A673 (cell line): ENCODE results near the gene RBSN. TPM values are rescaled to one million over a fixed set of nuclear protein-coding genes. Genes with fewer than 3 reads are reported as not detected.

Experiments
- BruUV-seq: library from RNA; stranded (reverse); fragments of 400-500 nt; replicated peaks from 2 replicates; lab custom pipeline; 2021; lab: Mats Ljungman, UMichigan
- CTCF ChIA-PET: fragments of 300-600 bp; sonication (Branson Sonifier 250); formaldehyde crosslinking; loops from one replicate; lab custom pipeline; 2022; ENCODE audit warnings: antibody characterized with exemption; lab: Charles Lee
- POLR2A ChIA-PET: fragments of 300-600 bp; sonication (Branson Sonifier 250); formaldehyde crosslinking; loops from one replicate; lab custom pipeline; 2022; ENCODE audit warnings: antibody characterized with exemption; ENCODE audit not compliant: low non-redundant PET; lab: Charles Lee
- DNase-seq: peaks from one replicate; pipeline ENCODE4 v3.0.0-alpha.2; 2015; ENCODE audit warnings: low spot score
- H3K27ac ChIP-seq: fragments of 200-600 bp; sonication (generic); 2 replicates; pipeline ENCODE4 v1.5.1; 2016; ENCODE audit warnings: mixed run types, low read depth, mild to moderate bottlenecking, mixed read lengths, antibody characterized with exemption, low read length; ENCODE audit not compliant: poor library complexity, severe bottlenecking
- H3K27me3 ChIP-seq: fragments of 200-600 bp; sonication (generic); replicated peaks from 2 replicates; pipeline ENCODE4 v1.6.1; 2017; ENCODE audit warnings: mixed run types, low read depth, mild to moderate bottlenecking, mixed read lengths, antibody characterized with exemption, low read length; ENCODE audit not compliant: insufficient read depth, poor library complexity
- H3K36me3 ChIP-seq: fragments of 200-600 bp; sonication (generic); 2 replicates; pipeline ENCODE4 v1.6.1; 2016; ENCODE audit warnings: mixed run types, mild to moderate bottlenecking, mixed read lengths, antibody characterized with exemption, low read length; ENCODE audit not compliant: insufficient read depth, poor library complexity, severe bottlenecking
- H3K4me1 ChIP-seq: fragments of 200-600 bp; sonication (generic); 2 replicates; pipeline ENCODE4 v1.6.1; 2017; ENCODE audit warnings: mixed run types, mild to moderate bottlenecking, mixed read lengths, antibody characterized with exemption, low read length; ENCODE audit not compliant: insufficient read depth, poor library complexity, severe bottlenecking
- H3K4me3 ChIP-seq: fragments of 200-600 bp; sonication (generic); 2 replicates; pipeline ENCODE4 v1.5.1; 2016; ENCODE audit warnings: low read depth, mixed run types, mild to moderate bottlenecking, mixed read lengths, low read length; ENCODE audit not compliant: poor library complexity, severe bottlenecking
- H3K9me3 ChIP-seq: fragments of 200-600 bp; sonication (generic); 2 replicates; pipeline ENCODE4 v1.6.1; 2016; ENCODE audit warnings: mixed run types, low read depth, mild to moderate bottlenecking, mixed read lengths, antibody characterized with exemption, low read length; ENCODE audit not compliant: poor library complexity, severe bottlenecking
- CTCF ChIP-seq: fragments of 300-800, 200-600 bp; sonication (generic); conservative IDR thresholded peaks from 2 replicates; pipeline ENCODE4 v1.5.1; 2017; ENCODE audit warnings: low read depth, mild to moderate bottlenecking, antibody characterized with exemption, low read length, moderate library complexity, mixed read lengths
- EZH2 ChIP-seq: fragments of 200-600 bp; sonication (generic); IDR thresholded peaks from 2 replicates; pipeline ENCODE4 v1.6.1; 2017; ENCODE audit warnings: borderline replicate concordance, low read depth, mild to moderate bottlenecking, mixed read lengths, antibody characterized with exemption, low read length; ENCODE audit not compliant: poor library complexity, severe bottlenecking
- intact Hi-C: fragments of 100-400 bp; cut with micrococcal nuclease; formaldehyde crosslinking; loops from one replicate; pipeline ENCODE4 v1.10.0; 2022; ENCODE audit not compliant: unreplicated experiment
- total RNA-seq: library from RNA; stranded (reverse); gene quantifications from 2 replicates; pipeline ENCODE4 v1.2.3, GENCODE V29; 2021

RBSN gene
- total RNA-seq, 1 experiment from 2014 or later = 31.2 TPM

- no peaks in the 10 kb centered on the region for H3K36me3 ChIP-seq
- H3K27ac ChIP-seq = no peak overlapping the region
- CTCF ChIA-PET = interaction anchor here (0.6 to 1.3 kb wide), 4 partner anchors 8 to 291 kb away, joined by 3 to 6 read pairs (median 4); partner anchors contain the start of gene RBSN
- no peak for DNase-seq
- intact Hi-C loops = no loop called here
- BruUV-seq = no TSS peak
- TF ChIP-seq EZH2 = no peak
- TF ChIP-seq CTCF = no peak
- H3K9me3 ChIP-seq = no peaks in the 10 kb centered on the region
- H3K4me1 ChIP-seq = no peaks in the 10 kb centered on the region
- POLR2A ChIA-PET = no interaction called here
- no peaks in the 10 kb centered on the region for H3K27me3 ChIP-seq
- H3K4me3 ChIP-seq = no peak overlapping the region
These were observed 8.4 kb upstream of the RBSN start for GRCh38 chr3:15107075-15107947.

- TF ChIP-seq CTCF (no peak), EZH2 (no peak)
- intact Hi-C loops = no loop called here
- Histone ChIP-seq H3K4me3 (no peak overlapping the region), H3K27ac (no peak overlapping the region), H3K9me3 (no peaks in the 10 kb centered on the region), H3K36me3 (no peaks in the 10 kb centered on the region), H3K4me1 (peaks cover 2% of the 10 kb centered on the region), H3K27me3 (no peaks in the 10 kb centered on the region)
- ChIA-PET POLR2A (no interaction called here), CTCF (no interaction called here)
- DNase-seq = no peak
- BruUV-seq = no TSS peak
These were observed 3.9 kb upstream of the RBSN start for GRCh38 chr3:15102836-15103235.

GRCh38 chr3:15102256-15102655 lies 3.3 kb upstream of the RBSN start:
- POLR2A ChIA-PET = no interaction called here

More at GRCh38 chr3:15102256-15102655, 3.3 kb upstream of the RBSN start:
- no TSS peak for BruUV-seq
- CTCF ChIA-PET = no interaction called here
- H3K4me1 ChIP-seq = peaks cover 6% of the 10 kb centered on the region
- H3K27ac ChIP-seq = no peak overlapping the region
- TF ChIP-seq CTCF (no peak), EZH2 (no peak)
- H3K9me3 ChIP-seq = no peaks in the 10 kb centered on the region
- intact Hi-C loops = no loop called here
- DNase-seq = no peak
- no peaks in the 10 kb centered on the region for H3K36me3 ChIP-seq
- H3K27me3 ChIP-seq = no peaks in the 10 kb centered on the region
- H3K4me3 ChIP-seq = no peak overlapping the region
